Measurements from ENCODE around the gene QARS1.

The QARS1 gene

DNA sequence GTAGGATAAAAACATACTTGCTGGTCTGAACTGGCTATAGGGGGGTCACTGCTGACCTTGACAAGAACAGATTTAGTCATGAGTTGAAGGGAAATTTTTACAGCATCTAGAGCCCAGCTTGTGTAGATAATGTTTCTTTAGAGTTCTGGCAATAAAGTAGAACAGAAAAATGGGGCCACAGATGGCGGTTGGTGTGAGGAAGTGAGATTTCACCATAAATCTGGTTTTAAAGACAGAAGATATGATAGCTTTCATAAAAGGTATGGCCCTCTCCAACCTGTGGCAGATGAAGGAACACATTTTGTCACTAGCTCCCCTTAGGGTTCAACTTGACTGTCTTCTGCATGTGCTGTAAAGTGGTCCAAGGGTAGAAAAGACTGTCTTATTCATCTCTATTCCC is 51.0 kb downstream of the QARS1 start:
- no peak for DNase-seq

Data from fibroblast of skin of scalp (primary cell).